Occipital lobe (tissue), 2 donors: ENCODE measurements around the gene CST2. TPM values are rescaled to one million over a fixed set of nuclear protein-coding genes. Genes with fewer than 3 reads are reported as not detected.
A peak's percentile ranks its signal among the peaks of the same experiment; 100 is the strongest.
"Not testable (repeated sequence)": the region's sequence is repeated elsewhere in the genome, so short reads cannot be mapped to it uniquely, and the experiment has no call there.

Experiments
- DNase-seq: peaks from one replicate; lab custom pipeline; 2025; lab: John Stamatoyannopoulos, UW
- total RNA-seq: library from RNA; depleted of rRNA; stranded (reverse); fragments of >200 nt; gene quantifications from one replicate; pipeline ENCODE4 v1.2.3, GENCODE V29; 2014

Gene CST2
- total RNA-seq: not detected

- no peak for DNase-seq
Measured at GRCh38 chr20:23826541-23827021, at the start of gene CST2. Gene CST2, minus strand, starts transcription at chr20:23826729. Its CDS starts 69 bp downstream, at chr20:23826660.

- DNase-seq: no peak
Measured at GRCh38 chr20:23875606-23876237, 49.2 kb upstream of the CST2 start.

- peak; percentile 60 for DNase-seq
Measured at GRCh38 chr20:23874747-23875146, 48.2 kb upstream of the CST2 start.

GRCh38 chr20:23873370-23874015 is 47.0 kb upstream of the CST2 start:
- no peak for DNase-seq

- DNase-seq: no peak
Measured at GRCh38 chr20:23872065-23872464, 45.5 kb upstream of the CST2 start.

GRCh38 chr20:23870461-23870860 is 43.9 kb upstream of the CST2 start:
- no peak for DNase-seq

- DNase-seq: peak; percentile 7
Measured at GRCh38 chr20:23869520-23869919, 43.0 kb upstream of the CST2 start.

GRCh38 chr20:23868321-23868720 is 41.8 kb upstream of the CST2 start:
- DNase-seq: no peak

- no peak for DNase-seq
Measured at GRCh38 chr20:23867152-23867776, 40.7 kb upstream of the CST2 start.

- not testable (repeated sequence) for DNase-seq
Measured at GRCh38 chr20:23860771-23861170, 34.2 kb upstream of the CST2 start.

- DNase-seq: no peak
Measured at GRCh38 chr20:23857962-23858595, 31.6 kb upstream of the CST2 start.

- DNase-seq: no peak
Measured at GRCh38 chr20:23856736-23857135, 30.2 kb upstream of the CST2 start.

GRCh38 chr20:23856226-23856625 is 29.7 kb upstream of the CST2 start:
- DNase-seq: no peak

GRCh38 chr20:23841693-23842092 is 15.2 kb upstream of the CST2 start:
- DNase-seq: no peak

GRCh38 chr20:23835716-23836115 is 9.2 kb upstream of the CST2 start:
- DNase-seq: no peak

GRCh38 chr20:23832775-23833513 is 6.4 kb upstream of the CST2 start:
- no peak for DNase-seq

GRCh38 chr20:23831961-23832360 is 5.4 kb upstream of the CST2 start:
- DNase-seq: not testable (repeated sequence)

- no peak for DNase-seq
Measured at GRCh38 chr20:23823621-23824324, 2.8 kb downstream of the CST2 start.

GRCh38 chr20:23823111-23823510 is 3.4 kb downstream of the CST2 start:
- no peak for DNase-seq

GRCh38 chr20:23820493-23820892 is 6.0 kb downstream of the CST2 start:
- no peak for DNase-seq

- not testable (repeated sequence) for DNase-seq
Measured at GRCh38 chr20:23811559-23811958, 15.0 kb downstream of the CST2 start.
